A549 treated with AZD9567 at 1 μM for 4 hours (cell line): ENCODE measurements around the gene HCAR2. TPM values are rescaled to one million over a fixed set of nuclear protein-coding genes. Genes with fewer than 3 reads are reported as not detected.

Experiments
- total RNA-seq: library from RNA; stranded (reverse); fragments of 200-300 nt; extraction: Qiagen RNA extraction; gene quantifications from 5 replicates; pipeline ENCODE4 v1.2.3, GENCODE V29; 2022; ENCODE audit not compliant: insufficient read depth

Gene HCAR2
- 0.06 to 0.08 TPM in 2 of 5 replicates, not detected in the others for total RNA-seq

DNA sequence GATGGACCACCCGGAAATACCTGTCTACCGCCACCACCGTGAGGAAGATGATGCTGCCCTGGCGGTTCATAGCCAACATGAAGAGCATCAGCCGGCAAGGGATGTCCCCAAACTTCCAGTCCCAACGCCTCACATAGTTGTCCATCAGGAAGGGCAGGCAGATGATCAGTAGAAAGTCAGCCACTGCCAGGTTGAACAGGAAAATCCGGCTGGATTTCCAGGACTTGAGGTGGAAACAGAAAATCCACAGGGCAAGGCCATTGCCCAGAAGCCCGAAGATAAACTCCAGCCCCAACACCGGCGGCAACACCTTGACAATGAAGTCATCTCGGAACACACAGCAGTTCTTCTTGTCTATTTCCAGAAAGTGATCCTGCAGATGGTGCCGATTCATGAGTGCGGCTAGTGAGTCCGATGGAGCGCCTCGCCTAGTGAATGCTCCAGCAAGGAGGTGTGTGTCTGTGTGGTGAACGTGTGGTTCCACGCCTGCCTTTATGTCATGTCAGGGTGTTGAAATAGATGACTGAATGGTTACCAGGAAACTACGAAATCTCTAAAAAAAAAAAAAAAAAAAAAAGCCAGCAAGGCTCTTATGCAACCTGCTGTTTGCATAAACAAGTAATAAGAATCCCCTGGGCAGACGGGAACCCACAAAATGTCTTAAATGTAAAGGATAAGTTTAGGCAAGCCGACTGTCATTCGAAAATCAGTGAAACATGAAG lies at the start of gene HCAR2:
Gene HCAR2, minus strand, starts transcription at position 468 of the 722 bp plus-strand sequence. Its CDS starts 74 bp downstream, at position 394.

DNA sequence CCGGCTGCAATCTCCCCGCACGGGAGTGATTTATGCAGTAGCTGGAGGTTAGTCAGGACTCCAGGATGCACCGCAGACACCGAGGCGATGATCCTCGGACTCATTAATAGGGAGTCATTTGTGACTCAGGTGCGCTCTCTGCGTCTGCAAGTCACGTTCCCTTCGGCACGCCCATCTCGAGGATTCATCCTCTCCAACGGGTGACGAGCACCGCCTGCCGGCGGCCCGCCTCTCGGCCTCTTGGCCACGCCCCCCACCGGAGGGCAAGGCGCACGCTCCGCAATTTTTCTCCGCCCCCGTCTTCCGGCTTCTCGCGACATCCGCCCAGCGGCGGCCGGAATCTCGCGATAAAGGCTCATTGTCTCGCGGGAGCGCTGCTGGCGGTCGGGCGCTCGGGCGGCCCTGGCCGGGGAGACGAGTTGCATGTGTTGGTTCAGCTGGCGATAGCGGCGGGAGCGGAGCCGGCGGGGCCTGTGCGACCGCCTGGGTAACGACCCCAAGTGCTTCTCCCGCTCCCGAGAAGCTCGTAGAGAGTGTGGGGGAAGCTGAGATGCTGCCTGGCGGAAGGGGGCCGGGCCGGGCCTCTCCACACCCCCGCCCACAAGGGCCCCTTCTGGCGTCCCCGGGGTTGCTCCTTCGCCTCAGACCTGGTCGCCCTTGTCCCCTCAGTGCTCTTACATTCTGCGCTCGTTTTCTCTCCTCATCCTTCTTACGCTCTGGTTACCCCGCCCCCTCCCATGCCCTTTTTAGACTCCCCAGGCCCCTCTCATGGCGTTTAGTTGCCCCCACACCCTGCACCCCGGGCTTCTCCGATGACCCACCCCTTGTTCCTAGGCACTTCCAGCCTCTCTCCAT lies 49.5 kb upstream of the HCAR2 start, which contains the start of gene DENR:
Gene DENR, plus strand, starts transcription at position 361 of the 855 bp plus-strand sequence. CDS start 878 bp downstream, outside the sequence.

DNA sequence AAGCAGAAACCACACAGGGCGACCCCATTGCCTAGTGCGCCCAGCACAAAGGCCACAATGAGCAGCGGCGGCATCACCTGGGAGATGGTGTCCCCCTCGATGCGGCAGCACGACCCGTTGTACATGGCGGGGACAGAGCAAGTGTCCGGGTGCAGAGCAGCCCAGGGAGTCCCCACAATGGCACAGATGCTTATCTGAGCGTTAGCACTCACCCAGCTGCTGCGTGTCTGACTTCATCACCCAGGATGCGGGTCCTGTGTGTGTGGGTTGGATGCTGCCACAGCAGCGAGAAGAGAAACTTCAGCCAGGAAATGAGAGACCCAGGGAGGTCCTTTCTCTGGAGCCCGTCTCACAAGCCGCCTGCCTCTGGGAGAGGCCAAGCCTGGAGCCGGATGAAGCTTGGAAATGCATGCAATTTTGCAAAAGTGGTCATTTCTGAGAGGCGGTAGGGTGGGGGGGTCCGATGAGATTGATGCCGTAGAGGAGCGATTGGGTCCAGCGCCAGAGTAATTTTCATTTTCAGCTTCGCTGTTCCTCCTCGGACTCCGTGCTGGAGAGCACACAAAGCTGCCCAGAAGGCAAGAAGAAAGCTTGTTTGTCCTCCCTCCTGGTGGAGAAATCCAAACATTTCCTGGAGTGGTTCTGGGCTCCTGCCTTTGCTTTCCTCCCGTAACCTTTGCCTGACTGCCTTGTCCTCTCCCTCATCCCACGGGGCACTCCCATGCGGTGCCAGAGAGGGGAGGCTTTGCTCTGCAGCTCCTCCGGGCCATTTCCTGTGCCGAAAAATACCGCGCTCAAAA lies 27.3 kb upstream of the HCAR2 start, which contains the start of gene HCAR1:
Gene HCAR1, minus strand, starts transcription at position 630 of the 800 bp plus-strand sequence. Its CDS starts 505 bp downstream, at position 125.

DNA sequence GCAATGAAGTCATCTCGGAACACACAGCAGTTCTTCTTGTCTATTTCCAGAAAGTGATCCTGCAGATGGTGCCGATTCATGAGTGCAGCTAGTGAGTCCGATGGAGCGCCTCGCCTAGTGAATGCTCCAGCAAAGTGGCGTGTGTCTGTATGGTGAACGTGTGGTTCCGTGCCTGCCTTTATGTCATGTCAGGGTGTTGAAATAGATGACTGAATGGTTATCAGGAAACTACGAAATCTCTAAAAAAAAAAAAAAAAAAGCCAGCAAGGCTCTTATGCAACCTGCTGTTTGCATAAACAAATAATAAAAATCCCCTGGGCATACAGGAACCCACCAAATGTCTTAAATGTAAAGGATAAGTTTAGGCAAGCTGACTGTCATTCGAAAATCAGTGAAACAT lies 13.5 kb upstream of the HCAR2 start, which contains the start of gene HCAR3:
Gene HCAR3, minus strand, starts transcription at position 154 of the 400 bp plus-strand sequence. Its CDS starts 74 bp downstream, at position 80.

Other genes starting within 250 kb of the HCAR2 start
- gene ZCCHC8, start 202.4 kb downstream of the HCAR2 start, total RNA-seq: 20.7 to 23.0 TPM (median 21.7 TPM) in 5 replicates
- 50.9 to 62.6 TPM (median 61.3 TPM) in 5 replicates for gene RSRC2, start 176.4 kb downstream of the HCAR2 start, total RNA-seq
- gene KNTC1, start 176.1 kb downstream of the HCAR2 start, total RNA-seq: 13.0 to 24.0 TPM (median 22.2 TPM) in 5 replicates
- 0.06 TPM in 1 of 5 replicates, not detected in the others for gene HCAR3, start 13.5 kb upstream of the HCAR2 start, total RNA-seq
- 0.02 to 0.03 TPM (median 0.02 TPM) in 3 of 5 replicates, not detected in the others for gene HCAR1, start 27.5 kb upstream of the HCAR2 start, total RNA-seq
- gene DENR, start 49.5 kb upstream of the HCAR2 start, total RNA-seq: 51.6 to 66.6 TPM (median 53.2 TPM) in 5 replicates
- gene CCDC62, start 71.2 kb upstream of the HCAR2 start, total RNA-seq: 0.03 to 0.08 TPM (median 0.06 TPM) in 4 of 5 replicates, not detected in the other
- 20.1 to 27.4 TPM (median 23.5 TPM) in 5 replicates for gene HIP1R, start 132.1 kb upstream of the HCAR2 start, total RNA-seq
- gene VPS37B, start 192.8 kb upstream of the HCAR2 start, total RNA-seq: 25.5 to 27.5 TPM (median 26.6 TPM) in 5 replicates